NB4 (cell line): Measurements from ENCODE around the gene CRYBA4.

Experiments
- DNase-seq: peaks from one replicate; pipeline ENCODE4 v3.0.0; 2010; ENCODE audit warnings: low read depth
- H3K4me3 ChIP-seq: one replicate; pipeline ENCODE4 v1.5.1; 2011; ENCODE audit warnings: mild to moderate bottlenecking, low read depth, low read length, moderate library complexity
- CTCF ChIP-seq: IDR thresholded peaks from one replicate; pipeline ENCODE4 v1.5.1; 2012; ENCODE audit warnings: low read depth, low read length
- MAX ChIP-seq: IDR thresholded peaks from 2 replicates; pipeline ENCODE4 v1.6.1; 2011; ENCODE audit warnings: low read depth, low read length
- MYC ChIP-seq: IDR thresholded peaks from 2 replicates; pipeline ENCODE4 v1.6.1; 2011; ENCODE audit warnings: low read depth, low read length
- POLR2A ChIP-seq: IDR thresholded peaks from 2 replicates; pipeline ENCODE4 v1.6.1; 2011; ENCODE audit warnings: mild to moderate bottlenecking; ENCODE audit not compliant: insufficient read length; ENCODE audit errors: extremely low read depth

The CRYBA4 gene

GRCh38 chr22:26623984-26624383, 2.2 kb downstream of the CRYBA4 start:
- no peak for TF ChIP-seq POLR2A
- DNase-seq: no peak
- H3K4me3 ChIP-seq: no peak overlapping the region

- H3K4me3 ChIP-seq: no peak overlapping the region
- DNase-seq: no peak
- no peak for TF ChIP-seq POLR2A
- TF ChIP-seq MYC: no peak
- TF ChIP-seq CTCF: no peak
- no peak for TF ChIP-seq MAX
Measured at GRCh38 chr22:26624803-26625202, 3.0 kb downstream of the CRYBA4 start.

- TF ChIP-seq POLR2A (no peak), MYC (no peak), CTCF (no peak), MAX (no peak)
- no peak overlapping the region for H3K4me3 ChIP-seq
Measured at GRCh38 chr22:26629988-26630761, 8.4 kb downstream of the CRYBA4 start.

GRCh38 chr22:26631282-26631681, 9.5 kb downstream of the CRYBA4 start:
- DNase-seq: no peak
- no peak for TF ChIP-seq MYC
- no peak for TF ChIP-seq MAX
- no peak for TF ChIP-seq POLR2A
- TF ChIP-seq CTCF: no peak

More at GRCh38 chr22:26629988-26630761, 8.4 kb downstream of the CRYBA4 start:
- DNase-seq: no peak

GRCh38 chr22:26632422-26633155, 10.8 kb downstream of the CRYBA4 start:
- no peak for DNase-seq
- H3K4me3 ChIP-seq: no peak overlapping the region
- TF ChIP-seq MAX (no peak), MYC (no peak), POLR2A (no peak), CTCF (no peak)

More at GRCh38 chr22:26631282-26631681, 9.5 kb downstream of the CRYBA4 start:
- H3K4me3 ChIP-seq: no peak overlapping the region

- TF ChIP-seq CTCF (no peak), POLR2A (no peak), MAX (no peak), MYC (no peak)
- H3K4me3 ChIP-seq: no peak overlapping the region
- no peak for DNase-seq
Measured at GRCh38 chr22:26634189-26634588, 12.4 kb downstream of the CRYBA4 start.
